Measurements from ENCODE around the gene RGS13. TPM values are rescaled to one million over a fixed set of nuclear protein-coding genes. Genes with fewer than 3 reads are reported as not detected.

Gene RGS13
- total and polyA plus RNA-seq, 2 experiments from 2014 or later = not detected

Other genes with a start within 250 kb of the RGS13 start
- not detected in 2 replicates for gene RGS1, start 60.4 kb upstream of the RGS13 start, total RNA-seq (2014; rRNA removed; shearing (Covaris generic))
- not detected in 2 replicates for gene RGS1, start 60.4 kb upstream of the RGS13 start, polyA plus RNA-seq (2016; fragmentation: Nextera tagmentation; extraction: Ambion mirVana)
- 13.1 and 13.8 TPM in 2 replicates for gene RGS2, start 172.9 kb downstream of the RGS13 start, total RNA-seq (2014; rRNA removed; shearing (Covaris generic))
- 17.7 and 24.8 TPM in 2 replicates for gene RGS2, start 172.9 kb downstream of the RGS13 start, polyA plus RNA-seq (2016; fragmentation: Nextera tagmentation; extraction: Ambion mirVana)